HG02884 (cell line): ENCODE data around the gene COA7.

Experiments used
- ATAC-seq: cut with Tn5 transposase; IDR thresholded peaks from one replicate; pipeline ENCODE4 v1.9.1; 2021; ENCODE audit warnings: mild to moderate bottlenecking, moderate library complexity; ENCODE audit not compliant: unreplicated experiment

The COA7 gene

GRCh38 chr1:52670604-52671003 lies 27.5 kb downstream of the COA7 start:
- ATAC-seq = no peak

GRCh38 chr1:52669696-52670095 lies 28.5 kb downstream of the COA7 start:
- ATAC-seq = no peak

GRCh38 chr1:52668711-52669110 lies 29.4 kb downstream of the COA7 start:
- ATAC-seq = no peak

- ATAC-seq = no peak
Observed at GRCh38 chr1:52667984-52668383, 30.2 kb downstream of the COA7 start.

DNA sequence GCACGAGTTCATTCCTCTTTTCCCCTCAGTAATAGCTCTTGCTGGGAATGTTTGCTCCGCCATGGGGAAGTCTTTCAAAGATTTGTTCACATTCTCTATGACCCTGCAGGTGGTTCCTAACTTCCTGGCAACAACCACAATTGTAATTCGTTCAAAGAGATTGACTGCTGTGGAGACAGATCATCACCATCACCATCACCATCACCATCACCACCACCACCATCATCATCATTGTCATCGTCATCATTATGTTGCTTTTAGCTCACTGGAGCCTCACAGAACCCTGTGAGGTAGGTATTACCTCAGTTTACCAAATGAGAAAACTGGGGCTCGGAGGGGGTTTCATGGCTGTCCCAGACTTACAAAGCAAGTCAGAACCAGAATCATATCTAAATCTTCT lies 30.9 kb downstream of the COA7 start:
- no peak for ATAC-seq

- no peak for ATAC-seq
Observed at GRCh38 chr1:52665006-52665941, 32.9 kb downstream of the COA7 start.

GRCh38 chr1:52663716-52664115 lies 34.4 kb downstream of the COA7 start:
- no peak for ATAC-seq

DNA sequence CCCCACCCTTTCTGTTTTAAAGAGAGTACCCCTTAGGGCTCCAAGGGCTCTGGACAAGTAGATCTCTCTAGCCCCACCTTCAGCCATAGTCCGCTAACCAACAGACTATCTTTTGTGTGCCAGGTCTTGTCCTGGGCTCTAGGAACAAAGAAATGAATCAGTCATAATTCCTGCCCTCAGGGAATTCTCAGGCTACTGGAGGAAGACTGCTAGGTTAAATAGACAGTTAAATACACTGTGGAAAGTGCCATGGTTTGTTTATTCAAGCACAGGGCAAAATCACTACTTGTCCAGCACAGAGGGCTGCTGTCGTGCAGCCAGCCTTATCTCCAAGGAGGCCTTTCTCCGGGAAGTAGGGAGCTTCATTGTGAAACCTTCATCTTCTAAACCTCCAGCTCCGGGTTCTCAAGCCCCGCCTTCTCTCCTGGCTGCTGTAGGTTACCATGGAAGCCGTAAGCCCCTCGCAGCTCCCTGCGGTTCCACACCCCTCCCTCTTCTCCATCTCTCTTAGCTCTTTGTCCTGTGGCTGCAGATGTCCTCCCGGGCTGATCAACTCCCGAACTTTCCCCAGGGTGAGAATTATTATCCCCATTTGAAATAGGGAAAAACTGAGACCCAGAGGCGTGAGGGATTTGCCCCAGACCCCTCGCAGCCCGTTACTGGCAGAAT lies 35.4 kb downstream of the COA7 start:
- no peak for ATAC-seq

DNA sequence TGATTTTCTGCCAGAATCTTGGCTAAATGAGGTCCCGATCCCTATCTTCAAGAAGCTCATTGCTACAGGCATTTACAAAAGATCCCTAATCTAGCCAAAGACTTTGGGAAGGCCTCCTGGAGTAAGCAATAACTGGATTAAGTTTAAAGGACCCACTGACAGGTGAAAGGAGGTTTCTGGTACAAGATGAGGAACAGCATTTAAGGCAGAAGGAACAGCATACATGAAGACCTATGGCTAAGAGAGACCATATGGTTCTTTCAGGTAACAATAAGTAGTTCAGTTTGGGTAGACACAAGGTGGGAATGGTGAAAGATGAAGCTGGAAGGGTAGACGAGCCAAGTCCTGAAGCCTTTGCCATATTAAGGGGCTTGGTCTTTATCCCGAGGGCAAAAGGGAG lies 37.3 kb downstream of the COA7 start:
- ATAC-seq = no peak

- no peak for ATAC-seq
Observed at GRCh38 chr1:52659851-52660596, 38.1 kb downstream of the COA7 start.

- ATAC-seq = peak; percentile 66
Observed at GRCh38 chr1:52659356-52659755, 38.8 kb downstream of the COA7 start.

DNA sequence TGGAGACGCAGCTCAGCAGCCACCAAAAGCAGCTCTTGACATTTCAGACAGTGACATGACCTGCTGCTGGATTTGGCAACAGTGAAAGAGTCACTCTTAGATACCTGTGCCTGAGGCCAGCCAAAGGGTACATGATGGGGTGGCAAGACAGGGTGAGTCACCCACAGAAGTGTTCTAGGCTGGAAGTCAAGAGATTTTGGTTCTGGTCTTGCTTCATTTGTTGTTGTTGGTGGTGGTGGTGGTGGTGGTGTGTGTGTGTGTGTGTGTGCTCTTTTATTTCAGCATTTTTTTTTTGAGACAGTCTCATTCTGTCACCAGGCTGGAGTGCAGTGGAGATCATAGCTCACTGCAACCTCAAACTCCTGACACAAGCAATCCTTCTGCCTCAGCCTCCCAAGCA lies 39.4 kb downstream of the COA7 start:
- ATAC-seq = no peak

- ATAC-seq = no peak
Observed at GRCh38 chr1:52657702-52658101, 40.4 kb downstream of the COA7 start.

DNA sequence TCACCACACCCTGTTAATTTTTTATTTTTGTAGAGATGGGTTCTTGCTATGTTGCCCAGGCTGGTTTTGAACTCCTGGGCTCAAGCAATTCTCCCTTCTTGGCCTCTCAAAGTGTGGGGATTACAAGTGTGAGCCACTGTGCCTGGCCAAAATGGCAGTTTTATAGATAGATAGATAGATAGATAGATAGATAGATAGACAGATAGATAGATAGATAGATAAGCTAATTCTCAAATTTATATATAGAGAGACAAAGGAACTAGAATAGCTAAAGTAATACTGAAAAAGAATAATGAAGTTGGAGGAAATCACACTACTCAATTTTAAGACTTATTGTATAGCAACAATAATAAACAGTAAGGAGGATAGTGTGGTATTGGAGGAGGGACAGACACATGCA lies 44.1 kb downstream of the COA7 start:
- no peak for ATAC-seq

DNA sequence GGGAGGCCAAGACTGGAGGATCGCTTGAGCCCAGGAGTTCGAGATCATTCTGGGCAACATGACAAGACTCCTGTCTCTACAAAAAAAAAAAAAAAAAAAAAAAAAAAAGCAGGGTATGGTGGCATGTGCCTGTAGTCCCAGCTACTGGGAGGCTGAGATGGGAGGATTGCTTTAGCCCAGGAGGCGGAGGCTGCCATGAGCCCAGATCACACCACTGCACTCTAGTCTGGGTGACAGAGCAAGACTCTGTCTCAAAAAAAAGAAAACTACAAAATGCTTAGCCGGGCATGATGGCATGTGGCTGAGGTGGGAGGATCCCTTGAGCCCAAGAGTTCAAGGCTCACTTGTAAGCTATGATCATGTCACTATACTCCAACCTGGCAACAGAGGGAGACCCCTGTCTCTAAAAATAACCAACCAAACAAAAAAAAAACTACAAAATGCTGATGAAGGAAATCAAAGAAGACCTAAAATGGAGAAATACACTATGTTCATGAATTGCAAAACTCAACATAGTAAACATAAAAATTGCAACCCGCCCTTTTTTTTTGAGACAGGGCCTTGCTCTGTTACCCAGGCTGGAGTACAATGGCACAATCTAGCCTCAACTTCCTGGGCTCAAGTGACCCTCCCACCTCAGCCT lies 44.8 kb downstream of the COA7 start:
- ATAC-seq = no peak

DNA sequence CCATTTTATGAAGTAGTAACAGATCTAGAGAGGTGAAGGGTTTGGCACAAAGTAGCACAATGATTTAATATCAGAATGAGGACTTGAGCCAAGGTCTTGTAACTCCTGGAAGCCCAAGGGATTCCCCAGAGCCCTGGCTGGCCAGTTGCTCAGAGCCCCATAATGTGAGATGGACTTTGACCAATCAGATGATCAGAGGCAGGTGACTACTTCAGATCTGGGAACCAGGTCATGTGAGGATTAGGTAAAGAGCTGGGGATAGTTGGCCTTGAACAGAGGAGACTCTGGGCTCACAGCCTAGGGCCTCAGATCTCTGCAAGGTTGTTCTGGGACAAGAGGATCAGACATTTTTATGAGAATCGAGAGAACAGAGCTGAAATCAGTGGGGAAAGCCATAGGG lies 46.2 kb downstream of the COA7 start:
- ATAC-seq = no peak

DNA sequence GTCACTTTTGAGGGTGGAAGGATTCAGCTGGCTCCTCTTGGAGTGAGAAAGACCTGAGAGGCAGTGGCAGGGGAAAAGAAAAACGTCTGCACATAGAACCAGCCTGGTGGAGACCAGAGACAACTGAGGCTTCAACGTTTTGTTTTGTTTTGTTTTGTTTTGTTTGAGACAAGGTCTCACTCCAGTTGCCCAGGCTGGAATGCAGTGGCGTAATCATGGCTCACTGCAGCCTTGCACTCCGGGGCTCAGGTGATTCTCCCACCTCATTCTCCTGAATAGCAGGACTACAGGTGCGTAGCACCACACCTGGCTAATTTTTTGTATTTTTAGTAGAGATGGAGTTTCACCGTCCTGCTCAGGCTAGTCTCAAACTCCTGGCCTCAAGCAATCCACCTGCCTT lies 52.9 kb downstream of the COA7 start:
- ATAC-seq = no peak

- no peak for ATAC-seq
Observed at GRCh38 chr1:52641307-52641706, 56.8 kb downstream of the COA7 start.

DNA sequence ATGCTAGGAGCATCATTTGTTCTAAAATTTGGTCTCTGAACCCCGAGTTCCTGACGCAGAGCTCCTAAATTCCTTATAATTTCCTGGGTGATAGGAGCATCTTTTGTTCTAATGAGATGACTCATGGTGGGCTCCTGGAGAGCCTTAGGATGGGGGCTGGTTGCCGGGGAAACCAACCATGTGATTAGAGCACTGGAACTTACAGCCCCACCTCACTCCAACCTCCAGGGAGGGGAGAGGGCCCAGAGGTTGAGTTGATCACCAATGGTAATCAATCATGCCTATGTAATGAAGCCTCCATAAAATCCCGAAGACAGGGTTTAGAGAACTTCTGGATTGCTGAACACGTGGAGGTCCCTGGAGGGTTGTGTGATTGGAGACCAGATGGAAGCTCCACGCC lies 57.5 kb downstream of the COA7 start:
- ATAC-seq = no peak

DNA sequence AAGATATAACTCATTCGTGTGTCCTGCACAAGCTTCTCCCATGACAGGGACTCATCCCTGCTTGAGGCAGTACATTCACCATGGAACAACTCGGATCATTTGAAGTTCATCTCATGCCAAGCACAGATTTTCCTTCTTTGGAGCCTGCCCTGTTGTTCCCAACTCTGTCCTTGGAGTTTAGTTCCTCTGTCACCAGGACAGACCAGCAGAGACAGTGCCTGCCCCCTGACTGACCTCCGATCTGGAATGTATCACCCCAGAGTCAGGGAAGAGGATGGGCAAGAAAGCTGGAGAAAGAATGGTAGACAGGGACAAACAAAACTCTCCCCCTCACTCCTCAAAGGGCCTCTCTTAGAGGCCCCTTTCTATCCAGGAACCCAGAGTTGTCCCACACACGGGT lies 60.2 kb downstream of the COA7 start:
- ATAC-seq = no peak
